Measurements from ENCODE around the gene SBDS. TPM values are rescaled to one million over a fixed set of nuclear protein-coding genes. Genes with fewer than 3 reads are reported as not detected.

Gene SBDS
- total and polyA plus RNA-seq, 9 donors, result 70.7 to 157 (median 110) TPM

- no peak overlapping the region for H3K4me3 ChIP-seq
- H3K9me3 ChIP-seq, result no peaks in the 10 kb centered on the region
- TF ChIP-seq EP300 (IDR thresholded peaks at IDR 0.05) (no peak), POLR2A (IDR thresholded peaks at IDR 0.05) (no peak)
- TF ChIP-seq, protein P1, sequence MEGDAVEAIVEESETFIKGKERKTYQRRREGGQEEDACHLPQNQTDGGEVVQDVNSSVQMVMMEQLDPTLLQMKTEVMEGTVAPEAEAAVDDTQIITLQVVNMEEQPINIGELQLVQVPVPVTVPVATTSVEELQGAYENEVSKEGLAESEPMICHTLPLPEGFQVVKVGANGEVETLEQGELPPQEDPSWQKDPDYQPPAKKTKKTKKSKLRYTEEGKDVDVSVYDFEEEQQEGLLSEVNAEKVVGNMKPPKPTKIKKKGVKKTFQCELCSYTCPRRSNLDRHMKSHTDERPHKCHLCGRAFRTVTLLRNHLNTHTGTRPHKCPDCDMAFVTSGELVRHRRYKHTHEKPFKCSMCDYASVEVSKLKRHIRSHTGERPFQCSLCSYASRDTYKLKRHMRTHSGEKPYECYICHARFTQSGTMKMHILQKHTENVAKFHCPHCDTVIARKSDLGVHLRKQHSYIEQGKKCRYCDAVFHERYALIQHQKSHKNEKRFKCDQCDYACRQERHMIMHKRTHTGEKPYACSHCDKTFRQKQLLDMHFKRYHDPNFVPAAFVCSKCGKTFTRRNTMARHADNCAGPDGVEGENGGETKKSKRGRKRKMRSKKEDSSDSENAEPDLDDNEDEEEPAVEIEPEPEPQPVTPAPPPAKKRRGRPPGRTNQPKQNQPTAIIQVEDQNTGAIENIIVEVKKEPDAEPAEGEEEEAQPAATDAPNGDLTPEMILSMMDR (IDR thresholded peaks at IDR 0.05), result no peak
- no peaks in the 10 kb centered on the region for H3K4me1 ChIP-seq (ENCODE audit: insufficient read depth)
- no peaks in the 10 kb centered on the region for H3K36me3 ChIP-seq
- no peak for DNase-seq
- H3K27ac ChIP-seq, result no peak overlapping the region
- 87 to 88% (median 88%) methylated on average over 19 of the region's 19 CpGs for WGBS, 3 donors
- intact Hi-C loops (cut with DNase I), result no loop called here
- no peaks in the 10 kb centered on the region for H3K27me3 ChIP-seq
Measured at GRCh38 chr7:66948480-66949109, 46.8 kb downstream of the SBDS start.

DNA sequence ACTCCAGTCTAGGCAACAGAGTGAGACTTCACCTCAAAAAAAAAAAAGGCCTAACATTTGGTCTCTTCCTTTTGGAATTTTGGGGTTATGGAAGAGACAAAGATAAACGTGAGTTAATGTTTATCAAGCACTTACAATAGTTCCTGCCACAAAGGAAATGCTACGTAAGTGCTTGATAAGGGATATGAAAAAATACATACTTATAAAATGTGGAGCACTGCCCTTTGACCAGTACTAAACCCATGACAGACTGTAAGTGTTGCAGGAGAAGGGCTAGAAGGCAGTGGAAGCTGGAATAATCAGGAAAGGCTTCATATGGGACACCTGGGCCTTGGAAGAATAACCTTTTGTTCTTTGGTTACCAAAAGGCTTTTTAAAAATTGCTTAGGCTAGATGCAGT lies 48.8 kb downstream of the SBDS start:
- no peak for DNase-seq
- no peaks in the 10 kb centered on the region for H3K4me1 ChIP-seq (ENCODE audit: insufficient read depth)
- no peaks in the 10 kb centered on the region for H3K27me3 ChIP-seq
- no peak overlapping the region for H3K4me3 ChIP-seq
- TF ChIP-seq, protein P1 (IDR thresholded peaks at IDR 0.05), result no peak
- no peak for TF ChIP-seq EP300 (IDR thresholded peaks at IDR 0.05)
- TF ChIP-seq POLR2A (IDR thresholded peaks at IDR 0.05), result no peak
- intact Hi-C loops (cut with DNase I), result no loop called here
- no peak overlapping the region for H3K27ac ChIP-seq
- no peaks in the 10 kb centered on the region for H3K36me3 ChIP-seq
- 50 to 66% (median 55%) methylated on average over 2 of the region's 2 CpGs for WGBS, 3 donors
- no peaks in the 10 kb centered on the region for H3K9me3 ChIP-seq

GRCh38 chr7:66939325-66939724 lies 56.1 kb downstream of the SBDS start:
- Histone ChIP-seq H3K4me1 (ENCODE audit: insufficient read depth) (peaks cover 3% of the 10 kb centered on the region), H3K9me3 (no peaks in the 10 kb centered on the region), H3K27ac (no peak overlapping the region), H3K27me3 (no peaks in the 10 kb centered on the region), H3K4me3 (no peak overlapping the region), H3K36me3 (no peaks in the 10 kb centered on the region)
- intact Hi-C loops (cut with DNase I), result no loop called here
- no peak for DNase-seq
- TF ChIP-seq EP300 (IDR thresholded peaks at IDR 0.05) (no peak), POLR2A (IDR thresholded peaks at IDR 0.05) (no peak)
- TF ChIP-seq, protein P1 (IDR thresholded peaks at IDR 0.05), result no peak
- 87 to 92% (median 89%) methylated on average over 4 of the region's 4 CpGs for WGBS, 3 donors

DNA sequence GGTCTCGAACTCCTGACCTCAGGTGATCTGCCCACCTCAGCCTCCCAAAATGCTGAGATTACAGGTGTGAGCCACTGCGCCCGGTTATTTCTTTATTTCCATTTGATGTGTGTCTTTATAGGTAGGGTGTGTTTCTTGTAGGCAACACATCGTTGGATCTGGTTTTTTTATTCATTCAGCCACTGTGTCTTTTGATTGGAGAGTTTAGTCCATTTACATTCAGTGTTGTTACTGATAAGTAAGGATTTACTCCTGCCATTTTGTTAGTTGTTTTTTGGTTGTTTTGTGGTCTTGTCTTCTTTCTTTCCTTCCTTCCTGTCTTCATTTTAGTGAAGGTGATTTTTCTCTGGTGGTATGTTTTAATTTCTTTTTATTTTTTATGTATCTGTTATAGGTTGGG lies 57.4 kb downstream of the SBDS start:
- no peak overlapping the region for H3K4me3 ChIP-seq
- peaks cover 4% of the 10 kb centered on the region for H3K4me1 ChIP-seq (ENCODE audit: insufficient read depth)
- no peak for DNase-seq
- H3K36me3 ChIP-seq, result no peaks in the 10 kb centered on the region
- no peak overlapping the region for H3K27ac ChIP-seq
- H3K27me3 ChIP-seq, result no peaks in the 10 kb centered on the region
- TF ChIP-seq, protein P1 (IDR thresholded peaks at IDR 0.05), result no peak
- TF ChIP-seq EP300 (IDR thresholded peaks at IDR 0.05) (no peak), POLR2A (IDR thresholded peaks at IDR 0.05) (no peak)
- WGBS, 3 donors, result 97 to 98% (median 97%) methylated on average over 4 of the region's 4 CpGs
- intact Hi-C loops (cut with DNase I), result no loop called here
- no peaks in the 10 kb centered on the region for H3K9me3 ChIP-seq

Small RNA genes lying within 50 kb of the gene (small RNA-seq; reads per million reads assigned to genes)
- not detected for gene RN7SL43P

Other genes with a start within 250 kb of the SBDS start
- 100 to 1,000 TPM in 5 of 7 donors, 10 to 100 TPM in 2; 71.9 to 118 (median 102) TPM for gene TMEM248, start 74.4 kb downstream of the SBDS start, total RNA-seq
- gene TMEM248, start 74.4 kb downstream of the SBDS start, polyA plus RNA-seq, result 10 to 100 TPM; 51.8 to 76.6 TPM
- gene TYW1, start 1.2 kb upstream of the SBDS start, total RNA-seq, result 10 to 100 TPM; 17.3 to 45.6 (median 22.4) TPM
- gene TYW1, start 1.2 kb upstream of the SBDS start, polyA plus RNA-seq, result 10 to 100 TPM; 22.3 to 25.8 TPM